RWPE1 (cell line): ENCODE data around the gene SZT2.
"Not testable (repeated sequence)": the region's sequence is repeated elsewhere in the genome, so short reads cannot be mapped to it uniquely, and the experiment has no call there.

Experiments
- CTCF ChIA-PET: fragments of 350-600 bp; sonication (Branson Sonifier 250); formaldehyde crosslinking; extraction: SDS; loops from one replicate; lab custom pipeline; 2021; lab: Yijun Ruan, JAX
- POLR2A ChIA-PET: fragments of 400-600 bp; formaldehyde crosslinking; extraction: SDS; loops from one replicate; lab custom pipeline; 2020; ENCODE audit warnings: antibody characterized with exemption; ENCODE audit not compliant: low non-redundant PET; lab: Yijun Ruan, JAX
- DNase-seq: peaks from one replicate; pipeline ENCODE4 v3.0.0; 2012; ENCODE audit warnings: low spot score
- H3K27ac ChIP-seq: fragments of 450-650 bp; 2 replicates; pipeline ENCODE4 v1.5.1; 2017
- CTCF ChIP-seq: fragments of 450-650 bp; conservative IDR thresholded peaks from 2 replicates; pipeline ENCODE4 v1.5.1; 2017; ENCODE audit warnings: low read depth, mild to moderate bottlenecking

The SZT2 gene

GRCh38 chr1:43368646-43369020 is 21.1 kb upstream of the SZT2 start:
- ChIA-PET POLR2A (interaction anchor here (1.0 to 1.4 kb wide), 3 partner anchors 10 to 86 kb away, joined by 4 to 7 read pairs (median 5); partner anchors contain the start of genes CDC20 and HYI), CTCF (interaction anchor here (1.0 to 1.7 kb wide), 3 partner anchors 10 to 141 kb away, joined by 3 to 6 read pairs (median 4); no protein-coding TSS in a partner anchor)
- no peak for TF ChIP-seq CTCF
- no peak for DNase-seq
- peak overlapping the region; percentile 96 for H3K27ac ChIP-seq

GRCh38 chr1:43369779-43370178 is 19.9 kb upstream of the SZT2 start:
- CTCF ChIA-PET, result interaction anchor here (0.6 kb wide), 3 partner anchors 36 to 84 kb away, joined by 3 to 7 read pairs (median 3); partner anchors contain the start of gene HYI
- peak overlapping the region; percentile 96 for H3K27ac ChIP-seq
- DNase-seq, POLR2A ChIA-PET: not testable (repeated sequence)

GRCh38 chr1:43370564-43370963 is 19.1 kb upstream of the SZT2 start:
- peak overlapping the region; percentile 96 for H3K27ac ChIP-seq
- ChIA-PET POLR2A (no interaction called here), CTCF (interaction anchor here (0.6 kb wide), 1 partner anchor 73 kb away, joined by 7 read pairs; no protein-coding TSS in a partner anchor)

GRCh38 chr1:43372172-43372571 is 17.5 kb upstream of the SZT2 start:
- H3K27ac ChIP-seq, result peak overlapping the region; percentile 61
- POLR2A ChIA-PET, result no interaction called here
- DNase-seq, result no peak
- CTCF ChIA-PET, result no interaction called here
- TF ChIP-seq CTCF, result no peak

More at GRCh38 chr1:43370564-43370963, 19.1 kb upstream of the SZT2 start:
- no peak for TF ChIP-seq CTCF
- DNase-seq, result no peak

GRCh38 chr1:43373066-43373940 is 16.4 kb upstream of the SZT2 start:
- no peak for TF ChIP-seq CTCF
- peak; percentile 88 for DNase-seq
- POLR2A ChIA-PET, result no interaction called here

GRCh38 chr1:43376723-43377235 is 12.9 kb upstream of the SZT2 start:
- H3K27ac ChIP-seq, result no peak overlapping the region
- TF ChIP-seq CTCF, result no peak
- ChIA-PET POLR2A (no interaction called here), CTCF (no interaction called here)
- DNase-seq, result no peak

More at GRCh38 chr1:43373066-43373940, 16.4 kb upstream of the SZT2 start:
- peak overlapping the region; percentile 90 for H3K27ac ChIP-seq
- CTCF ChIA-PET, result interaction anchor here (0.5 to 0.6 kb wide), 4 partner anchors 68 to 1727 kb away, joined by 3 read pairs; no protein-coding TSS in a partner anchor
